HL-60 (cell line): ENCODE data around the gene ISOC1.

Source experiments
- CTCF ChIP-seq: IDR thresholded peaks from one replicate; pipeline ENCODE4 v1.5.1; 2011; ENCODE audit warnings: low read length, control low read depth, inconsistent platforms; ENCODE audit not compliant: insufficient read depth
- GABPA ChIP-seq: IDR thresholded peaks from 2 replicates; pipeline ENCODE4 v1.6.1; 2012; ENCODE audit warnings: low read depth

- TF ChIP-seq CTCF (no peak), GABPA (no peak)
Observed at GRCh38 chr5:129113867-129114266, 19.3 kb downstream of the ISOC1 start.
